ENCODE measurements around the gene HARS2.

Gene HARS2

DNA sequence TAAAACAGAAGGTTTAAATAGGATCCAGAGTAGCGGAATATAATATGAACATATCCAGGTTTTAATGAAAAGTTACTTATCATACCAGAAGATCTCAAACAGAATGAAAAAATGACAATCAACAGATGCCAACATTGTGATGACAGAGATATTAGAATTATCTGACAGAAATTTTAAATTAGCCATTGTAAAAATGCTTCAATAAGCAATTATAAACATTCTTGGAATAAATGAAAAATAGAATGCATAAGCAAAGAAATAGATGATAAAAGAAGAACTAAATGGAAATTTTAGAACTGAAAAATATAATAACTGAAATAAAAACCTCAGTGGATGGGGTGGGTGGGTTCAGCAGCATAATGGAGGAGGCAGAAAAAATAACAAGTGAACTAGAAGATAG is 46.2 kb downstream of the HARS2 start:
- H3K36me3 ChIP-seq (ENCODE audit: insufficient read depth, low read depth, low read length): no peaks in the 10 kb centered on the region
- no peaks in the 10 kb centered on the region for H3K4me1 ChIP-seq (ENCODE audit: insufficient read depth, low read length)
- H3K4me3 ChIP-seq (ENCODE audit: low read length): no peak overlapping the region
- no peaks in the 10 kb centered on the region for H3K27me3 ChIP-seq (ENCODE audit: insufficient read depth, low read length)
- no peak overlapping the region for H3K27ac ChIP-seq (ENCODE audit: low read length)
- H3K9ac ChIP-seq (ENCODE audit: low read depth, low read length): no peak overlapping the region
- peaks cover 57% of the 10 kb centered on the region for H3K9me3 ChIP-seq (ENCODE audit: insufficient read depth, low read depth, low read length)

DNA sequence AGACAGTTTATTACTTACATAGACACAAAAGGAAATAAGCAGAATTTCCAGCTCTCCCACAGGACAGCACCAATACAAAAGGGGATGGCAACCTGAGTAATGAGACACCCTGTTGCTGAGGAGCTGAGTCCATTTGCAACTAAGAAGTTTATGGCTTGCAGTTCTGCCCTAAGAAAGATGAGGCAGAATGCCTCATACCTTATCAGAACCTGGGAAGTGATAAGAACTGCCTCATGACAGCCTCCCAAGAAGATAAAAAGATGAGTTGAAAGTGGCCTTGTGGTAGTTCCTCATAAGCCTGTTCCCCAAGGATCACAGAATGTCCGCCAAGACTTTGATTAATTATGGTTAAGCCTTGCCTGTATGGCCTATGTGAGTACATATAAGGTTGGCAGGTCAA is 50.7 kb downstream of the HARS2 start:
- H3K4me1 ChIP-seq (ENCODE audit: insufficient read depth, low read length): no peaks in the 10 kb centered on the region
- H3K9ac ChIP-seq (ENCODE audit: low read depth, low read length): no peak overlapping the region
- H3K4me3 ChIP-seq (ENCODE audit: low read length): no peak overlapping the region
- no peaks in the 10 kb centered on the region for H3K36me3 ChIP-seq (ENCODE audit: insufficient read depth, low read depth, low read length)
- H3K9me3 ChIP-seq (ENCODE audit: insufficient read depth, low read depth, low read length): peaks cover 48% of the 10 kb centered on the region
- no peak overlapping the region for H3K27ac ChIP-seq (ENCODE audit: low read length)
- H3K27me3 ChIP-seq (ENCODE audit: insufficient read depth, low read length): no peaks in the 10 kb centered on the region
